Smooth muscle cell of the brain vasculature (primary cell): ENCODE data around the gene C1orf87.

ENCODE experiments used
- DNase-seq: peaks from one replicate; pipeline ENCODE4 v3.0.0-alpha.2; 2012; ENCODE audit warnings: low read depth, low spot score

Gene C1orf87

DNA sequence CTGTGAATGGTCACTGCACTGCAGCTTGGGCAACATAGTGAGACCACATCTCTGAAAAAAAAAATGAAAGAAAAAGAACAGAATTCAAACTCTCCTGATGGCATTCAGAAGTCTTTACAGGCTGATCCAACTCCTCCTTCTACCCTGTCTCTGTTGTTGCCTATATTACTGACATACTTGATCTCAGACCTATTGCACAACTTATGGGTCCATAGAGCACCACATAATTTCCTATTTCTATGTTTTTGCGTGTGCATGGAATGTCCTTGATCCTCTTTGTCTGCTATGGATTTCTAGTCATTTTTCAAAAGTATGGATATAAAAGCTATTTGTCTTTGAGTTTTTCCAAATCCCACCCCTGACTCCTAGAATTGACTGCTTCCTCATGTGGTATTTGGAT, 124.6 kb downstream of the C1orf87 start:
- DNase-seq, result no peak

GRCh38 chr1:59947047-59947938, 126.3 kb downstream of the C1orf87 start:
- no peak for DNase-seq

- DNase-seq, result no peak
Observed at GRCh38 chr1:59945790-59946189, 127.8 kb downstream of the C1orf87 start.
